ENCODE results near the gene ZNF613.
"Not testable (repeated sequence)": the region's sequence is repeated elsewhere in the genome, so short reads cannot be mapped to it uniquely, and the experiment has no call there.

ZNF613 gene

GRCh38 chr19:51944798-51945552, 17.7 kb downstream of the ZNF613 start:
- DNase-seq (ENCODE audit: low spot score), result no peak

GRCh38 chr19:51946602-51947001, 19.3 kb downstream of the ZNF613 start:
- no peak for DNase-seq (ENCODE audit: low spot score)

GRCh38 chr19:51948975-51949374, 21.7 kb downstream of the ZNF613 start:
- no peak for DNase-seq (ENCODE audit: low spot score)

- DNase-seq (ENCODE audit: low spot score), result not testable (repeated sequence)
Measured at GRCh38 chr19:51957846-51958245, 30.6 kb downstream of the ZNF613 start.

DNA sequence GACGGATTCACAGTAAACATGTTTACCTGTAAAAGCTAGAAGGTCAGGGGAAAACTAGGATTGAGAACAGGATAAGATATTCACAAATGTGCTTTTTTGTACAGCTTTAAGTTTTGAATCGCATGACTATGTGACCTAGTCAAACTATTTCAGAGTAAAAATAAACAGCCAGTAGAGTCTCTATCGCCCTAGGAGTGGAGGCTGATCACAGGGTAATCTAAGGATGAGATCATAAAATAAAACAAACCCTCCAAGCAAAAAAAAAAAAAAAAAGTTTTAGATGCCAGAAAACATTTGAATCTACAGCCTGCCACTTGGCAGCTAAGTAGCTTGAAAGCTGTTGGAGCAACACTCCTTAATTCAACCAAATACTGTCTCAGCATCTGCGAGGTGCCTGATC, 32.5 kb downstream of the ZNF613 start:
- no peak for DNase-seq (ENCODE audit: low spot score)

GRCh38 chr19:51960621-51961233, 33.5 kb downstream of the ZNF613 start:
- DNase-seq (ENCODE audit: low spot score), result not testable (repeated sequence)

- DNase-seq (ENCODE audit: low spot score), result no peak
Measured at GRCh38 chr19:51965583-51965982, 38.3 kb downstream of the ZNF613 start.

DNA sequence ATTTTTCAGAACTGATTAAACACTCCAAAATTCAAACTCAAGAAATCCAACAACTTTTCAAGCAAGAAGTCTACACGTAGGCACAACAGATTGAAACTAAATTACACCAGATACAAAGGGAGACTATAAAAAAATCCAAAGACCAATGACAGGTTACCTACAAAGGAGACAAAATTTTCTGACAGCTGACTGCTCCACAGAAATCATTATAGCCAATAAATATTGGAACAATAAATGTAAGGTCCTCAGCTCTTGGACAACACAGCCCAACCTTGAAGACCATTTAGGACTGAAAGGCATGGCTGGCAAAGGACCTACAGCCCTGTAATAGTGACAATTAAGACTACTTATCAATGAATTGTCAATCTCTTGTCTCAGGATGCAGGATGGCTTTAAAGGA, 43.4 kb downstream of the ZNF613 start:
- no peak for DNase-seq (ENCODE audit: low spot score)

DNA sequence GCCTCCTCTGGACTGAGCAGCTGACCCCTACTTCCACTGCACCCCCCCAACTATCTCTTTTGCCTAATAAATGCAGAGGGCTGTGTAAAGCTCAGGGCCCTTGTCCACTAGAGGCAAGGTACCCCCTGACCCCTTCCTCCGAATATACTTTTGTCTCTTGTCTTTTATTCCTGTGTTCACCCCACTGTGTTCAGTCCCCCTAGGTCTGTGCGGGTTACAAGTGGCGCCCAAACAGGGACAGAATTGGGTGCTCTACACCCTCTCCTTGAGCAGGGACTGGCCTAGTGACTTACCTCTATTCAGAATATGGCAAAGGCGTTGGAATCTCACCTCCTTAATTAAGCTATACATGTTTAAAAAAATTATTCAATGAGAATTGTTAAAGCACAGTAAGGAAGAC, 44.4 kb downstream of the ZNF613 start:
- no peak for DNase-seq (ENCODE audit: low spot score)

- DNase-seq (ENCODE audit: low spot score), result not testable (repeated sequence)
Measured at GRCh38 chr19:51975787-51976186, 48.5 kb downstream of the ZNF613 start.

DNA sequence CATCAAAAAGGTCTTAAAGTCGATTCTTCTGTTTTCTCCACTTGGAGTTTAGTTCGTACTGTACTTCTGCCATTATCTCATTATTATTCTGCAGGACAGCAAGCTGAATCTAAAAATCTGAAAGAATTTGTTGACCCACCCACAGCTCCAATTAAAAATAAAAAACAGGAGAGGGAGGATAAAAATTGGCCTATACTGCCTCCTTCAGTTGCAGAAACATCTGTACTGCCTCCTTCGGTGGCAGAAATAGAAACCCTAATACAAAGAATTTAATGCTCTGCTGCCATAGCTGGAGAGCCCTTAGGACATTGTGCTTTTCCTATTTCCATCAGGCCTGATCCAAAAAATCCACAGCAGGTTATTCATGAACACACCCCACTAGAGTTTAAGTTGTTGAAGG, 49.6 kb downstream of the ZNF613 start:
- no peak for DNase-seq (ENCODE audit: low spot score)

GRCh38 chr19:51977346-51977745, 50.1 kb downstream of the ZNF613 start:
- DNase-seq (ENCODE audit: low spot score), result no peak

- no peak for DNase-seq (ENCODE audit: low spot score)
Measured at GRCh38 chr19:51978882-51979281, 51.6 kb downstream of the ZNF613 start.

DNA sequence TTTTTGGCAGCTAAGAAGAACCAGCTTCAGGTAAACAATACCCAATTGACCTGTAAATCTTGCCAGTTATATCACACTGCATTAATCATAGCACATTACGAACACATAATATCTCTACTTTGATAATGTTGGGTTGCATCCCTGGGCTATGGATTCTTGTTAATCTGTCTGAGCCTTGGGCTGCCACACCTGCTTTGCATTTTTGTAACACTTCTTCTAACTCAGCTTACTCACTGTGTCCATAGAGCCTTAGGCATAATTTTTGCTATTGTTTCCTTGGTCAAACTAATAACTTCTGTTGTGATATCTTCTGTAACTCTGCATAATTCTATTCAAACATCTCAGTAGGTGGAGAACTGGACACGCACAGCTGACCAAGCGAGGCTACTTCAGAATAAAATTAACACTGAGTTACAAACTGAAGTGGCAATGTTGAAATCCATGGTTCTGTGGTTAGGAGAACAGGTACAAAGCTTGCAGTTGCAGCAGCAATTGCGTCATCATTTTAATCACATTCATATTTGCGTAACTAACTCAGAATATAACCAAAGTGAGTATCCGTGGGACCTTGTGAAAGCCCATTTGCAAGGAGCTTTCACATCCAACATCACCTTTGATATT, 53.0 kb downstream of the ZNF613 start:
- DNase-seq (ENCODE audit: low spot score), result no peak

DNA sequence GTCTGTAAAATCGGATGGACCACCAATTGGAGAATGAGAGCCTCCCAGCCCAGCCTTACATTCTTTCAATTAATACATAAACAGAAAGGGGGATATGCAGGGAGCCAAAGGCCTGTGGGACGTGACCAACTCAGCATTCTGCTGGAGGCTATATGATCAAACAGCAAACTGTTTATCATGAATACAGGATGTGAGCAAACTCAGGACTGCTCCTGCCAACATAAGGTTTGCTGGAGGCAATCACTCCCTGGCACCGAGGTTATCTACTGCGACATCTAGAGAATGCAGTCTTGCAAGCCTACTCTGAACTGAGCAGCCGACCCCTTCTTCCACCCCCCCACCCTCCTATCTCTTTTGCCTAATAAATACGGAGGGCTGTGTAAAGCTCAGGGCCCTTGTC, 53.7 kb downstream of the ZNF613 start:
- DNase-seq (ENCODE audit: low spot score), result not testable (repeated sequence)

DNA sequence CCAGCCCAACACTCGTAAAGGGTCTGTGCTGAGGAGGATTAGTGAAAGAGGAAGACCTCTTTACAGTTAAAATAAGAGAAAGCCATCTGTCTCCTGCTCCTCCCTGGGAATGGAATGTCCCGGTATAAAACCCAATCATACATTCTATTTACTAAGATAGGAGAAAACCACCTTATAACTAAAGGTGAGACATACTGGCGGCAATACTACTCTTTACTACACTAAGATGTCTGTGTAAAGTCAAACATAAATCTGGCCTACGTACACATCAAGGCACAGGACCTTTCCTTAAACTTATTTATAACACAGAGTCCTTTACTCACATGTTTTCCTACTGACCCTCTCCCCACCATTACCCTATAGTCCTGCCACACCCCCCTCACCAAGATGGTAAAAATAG, 56.1 kb downstream of the ZNF613 start:
- no peak for DNase-seq (ENCODE audit: low spot score)

GRCh38 chr19:51986309-51987291, 59.3 kb downstream of the ZNF613 start, which contains the start of gene ZNF350:
Gene ZNF350 (minus strand): TSS chr19:51986840. CDS start chr19:51974360, 12,480 bp downstream.
- DNase-seq (ENCODE audit: low spot score), result peak; percentile 83

DNA sequence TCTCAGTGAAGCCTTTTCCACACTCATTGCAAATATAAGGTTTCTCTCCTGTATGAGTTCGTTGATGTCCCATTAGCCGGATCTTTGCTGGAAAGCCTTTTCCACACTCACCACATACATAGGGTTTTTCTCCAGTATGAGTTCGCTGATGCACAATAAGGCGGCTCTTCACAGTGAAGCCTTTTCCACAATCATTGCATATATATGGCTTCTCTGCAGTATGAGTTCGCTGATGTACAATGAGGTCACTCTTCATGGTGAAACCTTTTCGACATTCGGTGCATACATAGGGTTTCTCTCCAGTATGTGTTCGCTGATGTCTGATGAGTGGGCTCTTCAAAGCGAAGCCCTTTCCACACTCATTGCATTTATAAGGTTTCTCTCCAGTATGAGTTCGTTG, 66.2 kb downstream of the ZNF613 start:
- DNase-seq (ENCODE audit: low spot score), result no peak

DNA sequence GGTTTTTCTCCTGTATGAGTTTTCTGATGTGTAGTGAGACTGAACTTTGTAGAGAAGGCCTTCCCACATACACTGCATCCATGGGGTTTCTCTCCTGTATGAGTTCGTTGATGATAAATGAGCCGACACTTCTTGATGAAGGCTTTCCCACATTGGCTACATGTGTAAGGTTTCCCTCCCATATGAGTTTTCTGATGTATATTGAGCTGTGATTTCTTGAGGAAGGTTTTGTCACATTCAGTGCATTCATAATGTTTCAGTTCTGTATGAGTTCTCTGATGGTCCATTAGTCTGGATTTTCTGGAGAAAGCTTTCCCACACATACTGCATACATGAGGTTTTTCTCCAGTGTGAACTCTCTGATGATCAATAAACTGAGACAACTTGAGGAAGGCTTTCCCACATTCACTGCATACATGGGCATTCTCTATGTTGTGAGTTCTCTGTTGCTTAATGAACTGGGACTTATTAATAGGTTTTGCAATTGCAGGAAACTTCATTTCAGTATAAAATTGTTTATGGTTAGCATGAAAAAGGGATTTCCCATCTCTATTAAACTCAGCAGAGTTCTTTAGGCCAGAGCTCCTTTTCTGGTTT, 66.9 kb downstream of the ZNF613 start:
- no peak for DNase-seq (ENCODE audit: low spot score)

Data from COLO829 (cell line).